HG02973 (cell line): ENCODE results near the gene AXIN1.
"Not testable (repeated sequence)": the region's sequence is repeated elsewhere in the genome, so short reads cannot be mapped to it uniquely, and the experiment has no call there.

Experiments used
- ATAC-seq: cut with Tn5 transposase; IDR thresholded peaks from one replicate; pipeline ENCODE4 v1.9.1; 2021; ENCODE audit warnings: moderate library complexity; ENCODE audit not compliant: unreplicated experiment

AXIN1 gene

DNA sequence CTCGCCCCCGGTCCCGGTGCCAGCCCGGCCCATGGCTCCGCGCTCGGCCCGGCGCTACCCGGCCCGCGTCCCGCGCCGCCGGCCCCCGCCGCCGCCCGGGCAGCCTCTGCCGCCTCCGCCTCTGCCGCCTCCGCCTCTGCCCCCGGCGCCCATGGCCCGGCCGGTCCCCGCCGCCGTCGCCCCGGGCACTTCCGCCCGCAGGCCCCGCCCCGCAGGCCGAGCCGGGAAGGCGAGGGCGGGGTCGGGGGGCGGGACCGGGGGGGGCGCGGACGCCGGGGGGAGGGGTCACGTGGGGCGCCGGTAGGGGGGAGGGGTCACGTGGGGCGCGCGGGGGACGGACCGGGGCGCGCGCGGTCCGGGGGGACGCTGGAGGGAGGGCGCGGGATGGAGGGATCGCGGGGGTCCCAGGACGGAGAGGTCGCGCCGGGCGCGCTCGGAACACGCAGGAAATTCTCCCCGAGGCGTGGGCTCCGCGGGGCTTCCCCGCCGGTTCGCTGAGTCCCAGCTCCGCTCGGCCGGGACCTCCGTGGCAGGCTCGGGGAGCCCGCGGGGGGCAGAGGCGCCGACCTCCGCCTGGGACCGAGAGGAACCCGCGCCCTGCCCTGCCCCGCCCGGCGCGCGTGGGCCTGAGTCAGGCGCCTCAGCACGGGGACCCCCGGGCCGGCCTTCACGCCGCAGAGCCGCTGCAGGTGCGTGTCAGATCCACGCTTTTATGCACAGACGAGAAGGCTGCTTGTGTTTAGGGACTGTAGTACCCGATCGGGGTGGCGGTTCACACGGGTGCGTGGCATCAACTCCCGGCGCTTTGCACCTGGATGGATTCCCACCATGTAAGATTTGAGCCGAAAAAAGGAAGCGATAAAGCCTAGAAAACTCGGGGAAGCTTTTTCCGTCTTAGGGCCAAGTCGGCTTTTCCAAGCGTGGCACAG, 29.5 kb upstream of the AXIN1 start, which contains the start of gene PGAP6:
Gene PGAP6, minus strand, starts transcription at position 190 of the 929 bp plus-strand sequence. Its CDS starts 157 bp downstream, at position 33.
- ATAC-seq, result no peak

- ATAC-seq, result no peak
These were observed 28.7 kb upstream of the AXIN1 start for GRCh38 chr16:381012-381788.

- ATAC-seq, result no peak
These were observed 28.2 kb upstream of the AXIN1 start for GRCh38 chr16:380762-381011.

DNA sequence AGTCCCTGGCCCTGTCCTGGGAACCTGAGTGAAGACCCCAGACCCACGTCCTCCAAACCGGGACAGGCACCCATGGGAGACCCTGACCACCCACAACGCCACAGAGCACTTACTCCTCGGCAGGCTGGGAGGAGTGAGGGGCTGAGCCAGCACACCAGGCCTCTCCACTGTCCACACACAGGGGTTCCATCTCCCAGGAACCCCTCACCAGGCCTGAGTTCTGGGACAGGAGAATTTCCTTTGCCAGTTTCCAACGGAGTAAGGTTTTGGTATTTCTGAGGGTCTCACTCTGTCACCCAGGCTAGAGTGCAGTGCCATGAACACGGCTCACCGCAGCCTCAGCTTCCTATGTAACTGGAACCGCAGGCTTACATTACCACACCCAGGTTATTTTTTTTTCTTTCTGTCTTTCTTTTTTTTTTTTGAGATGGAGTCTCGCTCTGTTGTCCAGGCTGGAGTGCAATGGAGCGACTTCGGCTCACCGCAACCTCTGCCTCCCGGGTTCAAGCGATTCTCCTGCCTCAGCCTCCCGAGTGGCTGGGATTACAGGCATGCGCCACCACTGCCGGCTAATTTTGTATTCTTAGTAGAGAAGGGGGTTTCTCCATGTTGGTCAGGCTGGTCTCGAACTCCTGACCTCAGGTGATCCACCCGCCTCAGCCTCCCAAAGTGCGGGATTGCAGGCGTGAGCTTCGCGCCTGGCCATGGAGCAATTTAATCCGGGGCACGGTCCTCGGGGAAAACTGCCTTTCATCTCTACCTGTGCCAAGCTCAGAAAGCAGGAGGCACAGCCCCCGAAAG, 27.6 kb upstream of the AXIN1 start:
- no peak for ATAC-seq

- no peak for ATAC-seq
These were observed 26.8 kb upstream of the AXIN1 start for GRCh38 chr16:379183-379960.

DNA sequence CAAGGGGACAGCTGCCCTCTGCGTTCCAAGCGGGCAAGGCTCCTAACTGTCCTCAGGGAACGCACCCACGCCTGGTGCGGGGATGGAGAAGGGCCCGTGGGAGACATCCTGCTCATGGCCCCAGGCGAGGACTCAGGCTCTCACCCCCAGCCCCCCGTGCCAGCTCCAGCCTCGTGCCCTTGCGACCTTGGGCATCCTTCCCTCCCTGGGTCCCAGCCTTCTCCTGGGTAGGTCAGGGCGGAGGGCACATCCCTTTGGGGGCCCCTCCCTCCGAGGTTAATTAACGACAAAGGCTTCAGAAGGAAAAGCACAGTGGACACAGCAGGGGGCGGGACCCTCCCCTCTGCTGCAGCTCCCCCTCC, 26.3 kb upstream of the AXIN1 start:
- ATAC-seq, result no peak

DNA sequence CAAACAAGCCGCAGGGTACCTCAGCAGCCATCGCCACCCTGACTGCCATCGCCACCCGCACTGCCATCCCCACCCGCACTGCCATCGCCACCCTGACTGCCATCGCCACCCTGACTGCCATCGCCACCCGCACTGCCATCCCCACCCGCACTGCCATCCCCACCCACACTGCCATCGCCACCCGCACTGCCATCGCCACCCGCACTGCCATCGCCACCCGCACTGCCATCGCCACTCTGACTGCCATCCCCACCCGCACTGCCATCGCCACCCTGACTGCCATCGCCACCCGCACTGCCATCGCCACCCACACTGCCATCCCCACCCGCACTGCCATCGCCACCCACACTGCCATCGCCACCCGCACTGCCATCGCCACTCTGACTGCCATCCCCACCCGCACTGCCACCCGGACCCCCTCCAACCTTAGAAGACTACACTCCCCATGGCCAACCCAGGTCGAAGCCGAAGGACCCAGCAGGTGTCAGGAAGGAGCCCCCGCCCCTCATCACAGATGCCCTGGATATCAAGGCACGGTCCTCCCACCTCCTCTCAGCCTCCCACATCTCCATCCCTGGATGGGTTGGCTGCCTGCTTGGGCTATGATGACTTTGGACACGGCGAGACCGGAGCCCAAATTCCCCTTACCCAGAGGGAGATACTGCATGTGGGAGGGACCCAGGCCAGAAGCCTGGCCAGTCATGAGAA, 25.7 kb upstream of the AXIN1 start:
- ATAC-seq, result not testable (repeated sequence)

DNA sequence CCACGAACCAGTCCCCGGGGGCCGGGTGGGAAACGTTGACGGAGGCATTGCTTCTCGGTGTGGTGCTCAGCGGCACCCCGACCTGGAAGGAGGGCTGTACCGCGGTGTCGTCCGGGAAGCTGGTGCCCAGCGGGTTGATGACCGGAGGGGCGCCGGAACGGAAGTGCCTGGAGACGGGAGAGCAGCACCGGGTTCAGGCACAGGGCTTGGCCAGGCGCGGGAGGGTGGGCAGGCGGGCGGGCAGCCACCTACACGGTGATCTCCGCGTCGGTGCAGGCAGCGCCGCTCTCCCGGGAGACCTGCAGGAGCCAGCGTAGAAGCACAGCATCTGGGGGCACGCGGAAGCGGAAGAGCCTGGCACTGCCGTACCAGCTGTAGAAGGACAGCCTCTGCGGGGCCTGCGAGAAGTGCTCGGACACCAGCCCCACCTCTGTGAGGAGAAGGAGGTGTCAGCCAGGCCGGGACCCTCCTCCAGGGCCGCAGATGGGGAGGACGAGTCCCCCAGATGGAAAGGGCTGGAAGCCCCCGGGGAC, 25.0 kb upstream of the AXIN1 start:
- ATAC-seq, result no peak

DNA sequence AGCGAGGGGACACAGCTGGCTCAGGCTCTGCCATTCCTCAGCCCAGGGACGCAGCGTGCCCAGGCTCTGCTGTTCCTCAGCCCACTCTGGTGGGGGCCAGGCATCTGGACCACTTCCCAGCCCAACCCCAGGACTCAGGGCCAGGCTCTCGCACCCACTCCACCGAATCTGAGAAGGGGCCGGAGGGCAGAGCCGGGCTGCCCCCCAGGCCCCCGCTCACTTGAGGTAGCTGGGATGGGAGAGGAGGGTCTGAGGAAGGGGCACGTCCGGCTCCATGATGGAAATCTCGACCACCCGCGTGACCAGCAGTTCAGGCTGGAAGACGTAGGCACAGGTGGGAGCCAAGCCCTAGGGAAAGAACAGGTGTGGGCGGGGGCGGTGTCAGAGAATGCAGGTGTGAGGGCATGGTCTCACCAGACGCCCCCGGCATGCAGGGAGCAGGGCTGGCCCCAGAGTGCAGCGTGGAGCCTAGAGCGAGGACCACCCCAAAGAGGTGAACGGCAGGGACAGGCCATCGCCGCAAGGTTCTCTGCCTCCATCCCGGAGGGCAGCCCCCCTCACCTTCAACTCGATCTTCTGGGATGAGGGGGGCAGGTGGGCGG, 24.4 kb upstream of the AXIN1 start:
- no peak for ATAC-seq

- no peak for ATAC-seq
These were observed 23.6 kb upstream of the AXIN1 start for GRCh38 chr16:375927-376816.

- ATAC-seq, result no peak
These were observed 22.7 kb upstream of the AXIN1 start for GRCh38 chr16:375212-375611.

GRCh38 chr16:374616-374926, 22.0 kb upstream of the AXIN1 start:
- no peak for ATAC-seq

DNA sequence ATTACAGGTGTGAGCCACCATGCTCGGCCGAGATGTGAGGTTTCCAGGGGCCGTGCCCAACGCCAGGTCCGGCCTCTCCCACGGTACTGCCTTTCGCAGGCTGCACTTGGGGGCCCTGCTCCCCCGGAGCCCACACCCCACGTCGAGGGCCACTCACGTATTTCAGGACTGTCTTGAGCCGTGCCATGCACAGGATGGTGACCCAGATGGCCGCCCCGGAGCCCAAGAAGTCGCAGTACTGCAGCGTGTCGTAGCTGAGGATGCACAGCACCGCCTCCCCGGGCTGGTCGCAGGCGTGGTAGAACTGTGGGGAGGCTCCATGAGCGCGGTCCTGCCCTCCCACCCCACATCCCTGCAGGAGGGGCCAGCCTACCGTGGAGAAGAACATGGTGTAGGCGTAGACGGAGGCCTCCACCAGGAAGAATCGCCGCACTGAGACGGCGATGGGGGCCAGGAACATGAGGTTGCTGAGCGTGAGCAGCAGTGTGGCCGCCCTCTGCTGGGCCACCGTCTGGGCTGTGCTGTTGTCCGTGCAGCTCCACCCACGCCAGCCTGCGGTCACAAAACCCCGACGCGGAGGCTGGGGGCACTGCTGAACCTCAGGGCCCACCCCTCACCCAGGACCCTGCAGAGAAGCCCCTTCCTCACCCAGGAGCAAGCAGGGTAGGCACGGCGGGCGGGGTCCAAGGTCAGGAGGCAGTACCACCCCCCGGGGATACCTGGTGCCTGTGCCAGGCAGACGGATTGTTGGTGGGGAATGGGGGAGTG, 21.5 kb upstream of the AXIN1 start:
- ATAC-seq, result no peak

DNA sequence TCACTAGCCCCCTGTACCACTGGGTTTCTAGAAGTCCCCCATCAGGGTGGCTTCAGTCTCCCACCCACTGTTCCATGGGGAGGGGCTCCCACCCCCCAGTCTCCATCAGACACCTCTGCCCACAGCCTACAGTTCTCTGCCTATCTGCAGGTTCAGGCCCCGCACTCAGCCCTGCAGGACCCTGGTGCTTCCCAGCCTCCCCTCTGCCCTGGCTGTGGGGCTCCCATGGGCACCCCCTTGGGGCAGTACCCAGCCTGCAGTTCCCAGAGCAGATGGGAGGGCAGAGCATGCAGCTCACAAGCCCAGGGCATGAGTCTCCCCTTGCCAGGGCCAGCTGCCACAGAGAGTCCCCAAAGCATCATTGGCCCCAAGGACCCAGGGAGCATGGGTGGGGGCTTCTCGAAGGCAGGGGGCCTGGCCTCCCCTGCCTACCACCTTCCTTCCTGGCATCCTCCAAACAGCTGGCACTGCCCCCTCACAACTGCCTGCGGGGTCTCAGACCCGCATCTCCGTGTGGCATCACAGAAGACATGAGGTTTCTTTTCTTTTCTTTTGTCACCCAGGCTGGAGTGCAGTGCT, 20.6 kb upstream of the AXIN1 start:
- ATAC-seq, result no peak

- no peak for ATAC-seq
These were observed 19.9 kb upstream of the AXIN1 start for GRCh38 chr16:372302-372983.

- no peak for ATAC-seq
These were observed 19.2 kb upstream of the AXIN1 start for GRCh38 chr16:371515-372301.
